Trophoblast cell (in vitro differentiated cells and primary cell): ENCODE data around the gene FLT1.

ENCODE experiments used
- DNase-seq, 2 donors: peaks; one replicate each; pipeline ENCODE4 v3.0.0-alpha.2; 2016
- H2AFZ ChIP-seq: 2 replicates; pipeline ENCODE4 v1.6.1; 2013; ENCODE audit warnings: low read length, moderate library complexity, mild to moderate bottlenecking; ENCODE audit not compliant: insufficient read depth, poor library complexity
- H2AK5ac ChIP-seq: 2 replicates; pipeline ENCODE4 v1.6.1; 2013; ENCODE audit warnings: mild to moderate bottlenecking, low read length
- H2BK120ac ChIP-seq: 2 replicates; pipeline ENCODE4 v1.6.1; 2013; ENCODE audit warnings: low read length, mild to moderate bottlenecking, moderate library complexity; ENCODE audit not compliant: insufficient read depth, poor library complexity
- H2BK12ac ChIP-seq: 2 replicates; pipeline ENCODE4 v1.6.1; 2013; ENCODE audit warnings: mild to moderate bottlenecking, low read length, moderate library complexity
- H2BK5ac ChIP-seq: 2 replicates; pipeline ENCODE4 v1.6.1; 2013; ENCODE audit warnings: low read length, low read depth, moderate library complexity, mild to moderate bottlenecking; ENCODE audit not compliant: poor library complexity
- H3K14ac ChIP-seq: 2 replicates; pipeline ENCODE4 v1.6.1; 2013; ENCODE audit warnings: mild to moderate bottlenecking, low read length
- H3K18ac ChIP-seq: 2 replicates; pipeline ENCODE4 v1.6.1; 2013; ENCODE audit warnings: mild to moderate bottlenecking, low read length
- H3K23ac ChIP-seq: 2 replicates; pipeline ENCODE4 v1.6.1; 2013; ENCODE audit warnings: low read length
- H3K27ac ChIP-seq: 2 replicates; pipeline ENCODE4 v1.5.1; 2013; ENCODE audit warnings: low read depth, mild to moderate bottlenecking, inconsistent platforms, low read length, moderate library complexity
- H3K27me3 ChIP-seq: 2 replicates; pipeline ENCODE4 v1.6.1; 2013; ENCODE audit warnings: inconsistent platforms, mild to moderate bottlenecking, low read length, moderate library complexity; ENCODE audit not compliant: insufficient read depth
- H3K36me3 ChIP-seq, 2 experiments: 1 replicate in 1 of 2; 2 replicates in 1 of 2; pipeline ENCODE4 v1.6.1; 2013; ENCODE audit warnings: low read length in 2 of 2, mild to moderate bottlenecking in 2 of 2, moderate library complexity in 1 of 2; ENCODE audit not compliant: insufficient read depth in 2 of 2, control insufficient read depth in 1 of 2
- H3K4ac ChIP-seq: 2 replicates; pipeline ENCODE4 v1.6.1; 2013; ENCODE audit warnings: low read depth, mild to moderate bottlenecking, low read length, moderate library complexity
- H3K4me1 ChIP-seq, 2 experiments: 1 replicate in 1 of 2; 2 replicates in 1 of 2; pipeline ENCODE4 v1.6.1; 2013; ENCODE audit warnings: low read length in 2 of 2, mild to moderate bottlenecking in 2 of 2, moderate library complexity in 1 of 2; ENCODE audit not compliant: insufficient read depth in 2 of 2, control insufficient read depth in 1 of 2
- H3K4me2 ChIP-seq: 2 replicates; pipeline ENCODE4 v1.6.1; 2013; ENCODE audit warnings: inconsistent platforms, mild to moderate bottlenecking, low read length, moderate library complexity
- H3K4me3 ChIP-seq: 2 replicates; pipeline ENCODE4 v1.5.1; 2013; ENCODE audit warnings: mild to moderate bottlenecking, low read depth, low read length, inconsistent platforms
- H3K79me1 ChIP-seq: one replicate; pipeline ENCODE4 v1.6.1; 2013; ENCODE audit warnings: low read length
- H3K79me2 ChIP-seq: 2 replicates; pipeline ENCODE4 v1.6.1; 2013; ENCODE audit warnings: low read length, mild to moderate bottlenecking; ENCODE audit not compliant: control insufficient read depth, insufficient read depth, poor library complexity
- H3K9ac ChIP-seq: 2 replicates; pipeline ENCODE4 v1.6.1; 2013; ENCODE audit warnings: mild to moderate bottlenecking, low read length
- H3K9me3 ChIP-seq: 2 replicates; pipeline ENCODE4 v1.6.1; 2013; ENCODE audit warnings: low read depth, mild to moderate bottlenecking, control low read depth, inconsistent platforms, low read length; ENCODE audit not compliant: insufficient read depth
- H4K12ac ChIP-seq: 2 replicates; pipeline ENCODE4 v1.6.1; 2013; ENCODE audit warnings: low read depth, mild to moderate bottlenecking, low read length, moderate library complexity
- H4K8ac ChIP-seq: 2 replicates; pipeline ENCODE4 v1.6.1; 2013; ENCODE audit warnings: low read depth, mild to moderate bottlenecking, low read length, moderate library complexity
- H4K91ac ChIP-seq: one replicate; pipeline ENCODE4 v1.6.1; 2013; ENCODE audit warnings: low read depth, mild to moderate bottlenecking, low read length, moderate library complexity
- WGBS: extraction: QIAGEN DNeasy Blood & Tissue Kit; methylation state at CpG from one replicate; pipeline ENCODE4 v1.1.7; 2013; ENCODE audit warnings: missing lambda C conversion rate; ENCODE audit not compliant: insufficient read length, insufficient coverage; ENCODE audit errors: extremely low coverage; 5-methylcytosine and 5-hydroxymethylcytosine counted together

The FLT1 gene

GRCh38 chr13:28268800-28269223 lies 226.1 kb downstream of the FLT1 start:
- H3K18ac ChIP-seq: no peak overlapping the region

DNA sequence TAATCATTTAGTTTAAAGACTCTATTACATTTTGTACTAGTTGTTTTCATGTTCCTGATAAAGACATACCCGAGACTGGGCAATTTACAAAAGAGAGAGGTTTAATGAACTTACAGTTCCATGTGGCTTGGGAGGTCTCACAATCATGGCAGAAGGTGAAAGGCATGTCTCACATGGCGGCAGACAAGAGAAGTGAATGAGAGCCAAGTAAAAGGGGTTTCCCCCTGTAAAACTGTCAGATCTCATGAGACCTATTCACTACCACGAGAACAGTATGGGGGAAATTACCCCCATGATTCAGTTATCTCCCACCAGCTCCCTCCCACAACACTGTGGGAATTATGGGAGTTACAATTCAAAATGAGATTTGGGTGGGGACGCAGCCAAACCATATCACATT lies 227.4 kb downstream of the FLT1 start:
- Histone ChIP-seq H2BK12ac (no peak overlapping the region), H3K4me3 (no peak overlapping the region), H4K8ac (no peak overlapping the region), H3K27ac (no peak overlapping the region), H3K27me3 (no peaks in the 10 kb centered on the region), H3K79me2 (no peaks in the 10 kb centered on the region), H3K36me3 (peaks cover 5 to 8% of the 10 kb centered on the region in 2 experiments), H2AK5ac (no peak overlapping the region), H3K4me2 (no peak overlapping the region), H2BK120ac (no peak overlapping the region), H3K9me3 (no peaks in the 10 kb centered on the region), H2AFZ (no peak overlapping the region), H2BK5ac (no peak overlapping the region), H3K79me1 (no peaks in the 10 kb centered on the region), H3K14ac (no peak overlapping the region), H3K23ac (no peak overlapping the region), H4K91ac (no peak overlapping the region), H3K4me1 (no peaks in the 10 kb centered on the region), H3K4ac (no peak overlapping the region), H4K12ac (no peak overlapping the region), H3K9ac (no peak overlapping the region), H3K18ac (no peak overlapping the region)
- no CpG with 5 or more reads among the region's 4 CpGs for WGBS
- DNase-seq: no peak

More at GRCh38 chr13:28268800-28269223, 226.1 kb downstream of the FLT1 start:
- Histone ChIP-seq H3K4me1 (no peaks in the 10 kb centered on the region), H2BK5ac (no peak overlapping the region), H3K9me3 (no peaks in the 10 kb centered on the region), H4K12ac (no peak overlapping the region), H3K27ac (no peak overlapping the region), H3K79me2 (no peaks in the 10 kb centered on the region), H4K8ac (no peak overlapping the region), H3K4me2 (no peak overlapping the region), H4K91ac (no peak overlapping the region), H3K4ac (no peak overlapping the region), H2BK120ac (no peak overlapping the region), H3K14ac (no peak overlapping the region), H3K23ac (no peak overlapping the region), H2AFZ (no peak overlapping the region), H3K27me3 (no peaks in the 10 kb centered on the region), H3K79me1 (no peaks in the 10 kb centered on the region), H2BK12ac (no peak overlapping the region), H3K9ac (no peak overlapping the region), H2AK5ac (no peak overlapping the region), H3K36me3 (peaks cover 2 to 5% of the 10 kb centered on the region in 2 experiments), H3K4me3 (no peak overlapping the region)
- DNase-seq: no peak

DNA sequence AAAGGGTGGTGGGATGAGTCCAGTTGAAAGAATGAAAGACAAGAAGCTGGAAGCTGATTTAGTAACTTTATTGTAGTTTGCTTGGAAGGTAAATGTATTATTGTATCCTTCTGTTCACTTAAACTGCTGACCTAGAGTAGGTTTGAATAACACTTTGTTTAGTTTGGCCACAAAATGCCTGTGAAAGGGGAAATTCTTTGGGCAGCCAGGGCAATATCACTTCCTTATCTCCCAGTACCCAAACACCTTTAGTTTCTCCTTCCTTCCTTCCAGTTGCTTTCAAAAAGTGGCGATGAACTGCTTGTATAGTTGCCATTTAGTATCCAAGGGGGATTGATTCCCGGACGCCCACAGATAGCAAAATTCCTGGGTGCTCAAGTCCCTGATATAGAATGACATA lies 236.5 kb downstream of the FLT1 start:
- Histone ChIP-seq H2AFZ (no peak overlapping the region), H2BK12ac (no peak overlapping the region), H3K14ac (no peak overlapping the region), H4K8ac (no peak overlapping the region), H2BK120ac (no peak overlapping the region), H3K27ac (no peak overlapping the region), H3K18ac (no peak overlapping the region), H3K27me3 (no peaks in the 10 kb centered on the region), H3K36me3 (peaks cover 11% of the 10 kb centered on the region in 2 experiments), H3K4ac (no peak overlapping the region), H3K4me2 (no peak overlapping the region), H2AK5ac (no peak overlapping the region), H3K9me3 (no peaks in the 10 kb centered on the region), H3K23ac (no peak overlapping the region), H2BK5ac (no peak overlapping the region), H3K79me1 (no peaks in the 10 kb centered on the region), H4K12ac (no peak overlapping the region), H3K4me1 (no peaks in the 10 kb centered on the region), H3K79me2 (no peaks in the 10 kb centered on the region), H3K9ac (no peak overlapping the region), H3K4me3 (no peak overlapping the region), H4K91ac (no peak overlapping the region)
- no peak for DNase-seq
- WGBS: no CpG with 5 or more reads among the region's 3 CpGs

DNA sequence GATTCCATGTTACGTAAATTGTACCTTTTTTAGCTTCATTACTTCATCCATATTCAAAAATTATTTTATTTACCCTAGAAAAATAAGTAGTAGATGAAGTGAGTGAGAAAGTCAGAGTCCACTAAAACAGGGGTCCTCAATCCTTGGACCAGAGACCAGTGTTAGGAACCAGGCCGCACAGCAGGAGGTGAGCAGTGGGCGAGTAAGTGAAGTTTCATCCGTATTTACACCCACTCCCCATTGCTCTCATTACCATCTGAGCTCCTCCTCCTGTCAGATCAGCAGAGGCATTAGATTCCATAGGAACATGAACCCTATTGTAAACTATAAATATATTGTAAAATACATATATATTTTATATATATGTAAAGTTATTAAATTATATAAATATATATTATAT lies 237.6 kb downstream of the FLT1 start:
- Histone ChIP-seq H4K12ac (no peak overlapping the region), H2AK5ac (no peak overlapping the region), H3K27ac (no peak overlapping the region), H3K4me1 (no peaks in the 10 kb centered on the region), H2BK120ac (no peak overlapping the region), H3K4ac (no peak overlapping the region), H3K9me3 (no peaks in the 10 kb centered on the region), H3K36me3 (peaks cover 8 to 9% of the 10 kb centered on the region in 2 experiments), H3K79me1 (no peaks in the 10 kb centered on the region), H3K18ac (no peak overlapping the region), H2BK5ac (no peak overlapping the region), H3K14ac (no peak overlapping the region), H4K8ac (no peak overlapping the region), H3K27me3 (no peaks in the 10 kb centered on the region), H2BK12ac (no peak overlapping the region), H3K23ac (no peak overlapping the region), H3K4me3 (no peak overlapping the region), H3K4me2 (no peak overlapping the region), H3K9ac (no peak overlapping the region), H2AFZ (no peak overlapping the region), H4K91ac (no peak overlapping the region), H3K79me2 (no peaks in the 10 kb centered on the region)
- no CpG with 5 or more reads among the region's 4 CpGs for WGBS
- DNase-seq: no peak
